ENCODE data around the gene S100A1. TPM values are rescaled to one million over a fixed set of nuclear protein-coding genes. Genes with fewer than 3 reads are reported as not detected.

Gene S100A1
- total RNA-seq, 1 experiment from 2014 or later, result 1.3 TPM

DNA sequence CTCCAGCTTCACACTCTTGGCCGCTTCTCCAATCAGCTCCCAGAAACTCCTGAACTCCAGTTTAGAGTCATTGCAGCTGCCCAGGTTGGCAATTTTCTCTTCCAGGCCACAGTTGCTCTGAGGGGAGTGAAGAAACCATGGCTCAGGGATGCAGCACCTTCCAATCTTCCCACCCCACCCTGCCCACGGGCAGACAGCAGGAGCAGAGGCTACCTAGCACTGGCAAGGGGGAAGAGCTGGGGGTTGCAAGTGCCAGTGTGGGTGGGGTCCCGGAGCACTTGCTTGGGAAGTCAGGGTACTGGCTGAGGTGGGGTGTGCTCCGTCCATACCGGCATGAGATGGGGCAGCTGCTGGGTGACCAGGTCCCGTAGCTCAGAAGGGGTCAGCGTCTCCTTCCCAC, 13.3 kb upstream of the S100A1 start:
- Mint-ChIP-seq H3K4me3 (no peak overlapping the region), H3K4me1 (peaks cover 41% of the 10 kb centered on the region), H3K36me3 (peaks cover 6% of the 10 kb centered on the region), H3K27me3 (ENCODE audit: low read depth) (no peaks in the 10 kb centered on the region; the same call in 1 of the 2 replicates), H3K27ac (no peak overlapping the region), H3K9me3 (no peaks in the 10 kb centered on the region)
- POLR2A ChIA-PET, result interaction anchor here (0.8 to 1.0 kb wide), 2 partner anchors 13 to 19 kb away, joined by 3 read pairs; partner anchors contain the start of gene CHTOP
- TF ChIP-seq MAX (CRISPR knock-in tag; IDR thresholded peaks at IDR 0.05), result no peak
- DNase-seq (ENCODE audit: low spot score) (no peak), ATAC-seq (no peak)
- CTCF ChIA-PET, result interaction anchor here (0.8 to 14.4 kb wide), 9 partner anchors 11 to 259 kb away, joined by 3 to 230 read pairs (median 7); partner anchors contain the start of genes S100A1, S100A13, S100A2 and S100A4

DNA sequence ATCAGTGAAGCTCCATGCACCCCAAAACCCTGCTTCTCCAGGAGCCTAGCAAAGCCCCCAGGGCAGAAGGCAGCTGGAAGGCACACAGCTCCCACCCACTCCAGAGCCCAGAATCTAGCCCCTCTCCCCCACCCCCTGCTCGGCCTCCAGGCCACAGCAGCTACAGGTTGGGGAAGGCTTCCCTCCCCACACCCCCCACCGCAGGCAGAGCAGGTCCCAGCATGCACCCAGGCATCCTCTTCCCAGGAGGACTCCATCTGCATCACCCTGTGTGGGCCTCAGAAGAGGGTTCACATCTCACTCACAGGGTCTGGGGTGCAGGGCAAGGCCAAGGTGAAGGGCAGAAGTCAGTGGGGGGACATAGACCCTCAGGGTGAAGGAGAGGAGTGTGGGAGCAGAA, 12.8 kb upstream of the S100A1 start:
- Mint-ChIP-seq H3K36me3 (peaks cover 8% of the 10 kb centered on the region), H3K4me3 (no peak overlapping the region), H3K4me1 (peaks cover 36% of the 10 kb centered on the region), H3K27me3 (ENCODE audit: low read depth) (no peaks in the 10 kb centered on the region; the same call in 1 of the 2 replicates), H3K9me3 (no peaks in the 10 kb centered on the region), H3K27ac (no peak overlapping the region)
- DNase-seq (ENCODE audit: low spot score) (no peak), ATAC-seq (no peak)
- ChIA-PET CTCF (interaction anchor here (1.2 to 14.4 kb wide), 9 partner anchors 13 to 260 kb away, joined by 4 to 230 read pairs (median 7); partner anchors contain the start of genes CHTOP, S100A1, S100A13 and S100A2), POLR2A (interaction anchor here (0.5 to 1.7 kb wide), 3 partner anchors 10 to 43 kb away, joined by 3 to 15 read pairs (median 5); partner anchors contain the start of gene S100A13)
- TF ChIP-seq SP1 (CRISPR knock-in tag; conservative IDR thresholded peaks at IDR 0.05) (no peak), ATF1 (CRISPR knock-in tag; IDR thresholded peaks at IDR 0.05) (no peak), ZNF121 (CRISPR knock-in tag; IDR thresholded peaks at IDR 0.05) (no peak), ZBTB21 (CRISPR knock-in tag; IDR thresholded peaks at IDR 0.05; ENCODE audit: borderline replicate concordance) (no peak), ATF6 (CRISPR knock-in tag; IDR thresholded peaks at IDR 0.05) (no peak), HMGA2 (CRISPR knock-in tag; IDR thresholded peaks at IDR 0.05) (no peak), JUN (CRISPR knock-in tag; IDR thresholded peaks at IDR 0.05) (no peak)
- TF ChIP-seq, protein P1, sequence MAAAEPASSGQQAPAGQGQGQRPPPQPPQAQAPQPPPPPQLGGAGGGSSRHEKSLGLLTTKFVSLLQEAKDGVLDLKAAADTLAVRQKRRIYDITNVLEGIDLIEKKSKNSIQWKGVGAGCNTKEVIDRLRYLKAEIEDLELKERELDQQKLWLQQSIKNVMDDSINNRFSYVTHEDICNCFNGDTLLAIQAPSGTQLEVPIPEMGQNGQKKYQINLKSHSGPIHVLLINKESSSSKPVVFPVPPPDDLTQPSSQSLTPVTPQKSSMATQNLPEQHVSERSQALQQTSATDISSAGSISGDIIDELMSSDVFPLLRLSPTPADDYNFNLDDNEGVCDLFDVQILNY (CRISPR knock-in tag; IDR thresholded peaks at IDR 0.05), result no peak
- TF ChIP-seq, protein P2, sequence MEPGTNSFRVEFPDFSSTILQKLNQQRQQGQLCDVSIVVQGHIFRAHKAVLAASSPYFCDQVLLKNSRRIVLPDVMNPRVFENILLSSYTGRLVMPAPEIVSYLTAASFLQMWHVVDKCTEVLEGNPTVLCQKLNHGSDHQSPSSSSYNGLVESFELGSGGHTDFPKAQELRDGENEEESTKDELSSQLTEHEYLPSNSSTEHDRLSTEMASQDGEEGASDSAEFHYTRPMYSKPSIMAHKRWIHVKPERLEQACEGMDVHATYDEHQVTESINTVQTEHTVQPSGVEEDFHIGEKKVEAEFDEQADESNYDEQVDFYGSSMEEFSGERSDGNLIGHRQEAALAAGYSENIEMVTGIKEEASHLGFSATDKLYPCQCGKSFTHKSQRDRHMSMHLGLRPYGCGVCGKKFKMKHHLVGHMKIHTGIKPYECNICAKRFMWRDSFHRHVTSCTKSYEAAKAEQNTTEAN (CRISPR knock-in tag; IDR thresholded peaks at IDR 0.05), result no peak
- TF ChIP-seq, protein P3, sequence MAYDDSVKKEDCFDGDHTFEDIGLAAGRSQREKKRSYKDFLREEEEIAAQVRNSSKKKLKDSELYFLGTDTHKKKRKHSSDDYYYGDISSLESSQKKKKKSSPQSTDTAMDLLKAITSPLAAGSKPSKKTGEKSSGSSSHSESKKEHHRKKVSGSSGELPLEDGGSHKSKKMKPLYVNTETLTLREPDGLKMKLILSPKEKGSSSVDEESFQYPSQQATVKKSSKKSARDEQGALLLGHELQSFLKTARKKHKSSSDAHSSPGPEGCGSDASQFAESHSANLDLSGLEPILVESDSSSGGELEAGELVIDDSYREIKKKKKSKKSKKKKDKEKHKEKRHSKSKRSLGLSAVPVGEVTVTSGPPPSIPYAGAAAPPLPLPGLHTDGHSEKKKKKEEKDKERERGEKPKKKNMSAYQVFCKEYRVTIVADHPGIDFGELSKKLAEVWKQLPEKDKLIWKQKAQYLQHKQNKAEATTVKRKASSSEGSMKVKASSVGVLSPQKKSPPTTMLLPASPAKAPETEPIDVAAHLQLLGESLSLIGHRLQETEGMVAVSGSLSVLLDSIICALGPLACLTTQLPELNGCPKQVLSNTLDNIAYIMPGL (CRISPR knock-in tag; IDR thresholded peaks at IDR 0.05), result no peak

- DNase-seq (ENCODE audit: low spot score) (no peak), ATAC-seq (peak; percentile 19)
- H3K4me3 Mint-ChIP-seq, result no peak within 1 kb of the TSS
- H3K27me3 Mint-ChIP-seq (ENCODE audit: low read depth), result no peaks in the 10 kb centered on the region; the same call in 1 of the 2 replicates
- ChIA-PET CTCF (interaction anchor here (0.9 to 14.4 kb wide), 16 partner anchors 9 to 261 kb away, joined by 3 to 230 read pairs (median 6); partner anchors contain the start of genes CHTOP, S100A1, S100A13 and S100A2), POLR2A (interaction anchor here (0.6 to 1.7 kb wide), 3 partner anchors 11 to 120 kb away, joined by 3 to 15 read pairs (median 5); partner anchors contain the start of gene S100A13)
- peaks cover 34% of the 10 kb centered on the region for H3K4me1 Mint-ChIP-seq
- H3K36me3 Mint-ChIP-seq, result peaks cover 11% of the 10 kb centered on the region
- H3K27ac Mint-ChIP-seq, result no peak within 1 kb of the TSS; the same call in 1 of the 2 replicates
- TF ChIP-seq, protein P4, sequence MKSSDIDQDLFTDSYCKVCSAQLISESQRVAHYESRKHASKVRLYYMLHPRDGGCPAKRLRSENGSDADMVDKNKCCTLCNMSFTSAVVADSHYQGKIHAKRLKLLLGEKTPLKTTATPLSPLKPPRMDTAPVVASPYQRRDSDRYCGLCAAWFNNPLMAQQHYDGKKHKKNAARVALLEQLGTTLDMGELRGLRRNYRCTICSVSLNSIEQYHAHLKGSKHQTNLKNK (CRISPR knock-in tag; IDR thresholded peaks at IDR 0.05), result no peak
- TF ChIP-seq GABPB1 (CRISPR knock-in tag; IDR thresholded peaks at IDR 0.05), result peak; percentile 68
- no peaks in the 10 kb centered on the region for H3K9me3 Mint-ChIP-seq
Observed at GRCh38 chr1:153616144-153616916, 11.9 kb upstream of the S100A1 start, which contains the start of gene S100A14. Gene S100A14 (minus strand): TSS chr1:153616325. CDS start chr1:153615858, 467 bp downstream.
